Measurements from ENCODE around the gene RRBP1. TPM values are rescaled to one million over a fixed set of nuclear protein-coding genes. Genes with fewer than 3 reads are reported as not detected.
A peak's percentile ranks its signal among the peaks of the same experiment; 100 is the strongest.

Gene RRBP1
- total RNA-seq, 1 donor from 2014 or later: 222 TPM

- Mint-ChIP-seq H3K27ac (no peak overlapping the region), H3K36me3 (ENCODE audit: insufficient read depth) (peaks cover 12% of the 10 kb centered on the region), H3K4me3 (ENCODE audit: low read depth) (no peak overlapping the region), H3K27me3 (no peaks in the 10 kb centered on the region), H3K9me3 (ENCODE audit: low read depth) (no peaks in the 10 kb centered on the region), H3K4me1 (ENCODE audit: low read depth) (no peaks in the 10 kb centered on the region)
- DNase-seq (ENCODE audit: low spot score, unreplicated experiment): no peak
- TF ChIP-seq CTCF (IDR thresholded peaks at IDR 0.05; ENCODE audit: unreplicated experiment): no peak
These were observed 44.6 kb downstream of the RRBP1 start for GRCh38 chr20:17637413-17637780.

GRCh38 chr20:17636523-17637412 is 45.3 kb downstream of the RRBP1 start:
- Mint-ChIP-seq H3K4me1 (ENCODE audit: low read depth) (no peaks in the 10 kb centered on the region), H3K36me3 (ENCODE audit: insufficient read depth) (peaks cover 14% of the 10 kb centered on the region), H3K9me3 (ENCODE audit: low read depth) (no peaks in the 10 kb centered on the region), H3K4me3 (ENCODE audit: low read depth) (no peak overlapping the region), H3K27me3 (no peaks in the 10 kb centered on the region), H3K27ac (no peak overlapping the region)
- no peak for TF ChIP-seq CTCF (IDR thresholded peaks at IDR 0.05; ENCODE audit: unreplicated experiment)
- DNase-seq (ENCODE audit: low spot score, unreplicated experiment): no peak

- Mint-ChIP-seq H3K4me1 (ENCODE audit: low read depth) (no peaks in the 10 kb centered on the region), H3K36me3 (ENCODE audit: insufficient read depth) (peaks cover 16% of the 10 kb centered on the region), H3K27me3 (no peaks in the 10 kb centered on the region), H3K9me3 (ENCODE audit: low read depth) (no peaks in the 10 kb centered on the region), H3K4me3 (ENCODE audit: low read depth) (no peak overlapping the region), H3K27ac (peak overlapping the region; percentile 64)
- no peak for DNase-seq (ENCODE audit: low spot score, unreplicated experiment)
- TF ChIP-seq CTCF (IDR thresholded peaks at IDR 0.05; ENCODE audit: unreplicated experiment): no peak
These were observed 46.5 kb downstream of the RRBP1 start for GRCh38 chr20:17635332-17636244.

GRCh38 chr20:17634661-17635331 is 47.2 kb downstream of the RRBP1 start:
- Mint-ChIP-seq H3K4me1 (ENCODE audit: low read depth) (no peaks in the 10 kb centered on the region), H3K36me3 (ENCODE audit: insufficient read depth) (peaks cover 13% of the 10 kb centered on the region), H3K4me3 (ENCODE audit: low read depth) (no peak overlapping the region), H3K27me3 (no peaks in the 10 kb centered on the region), H3K27ac (no peak overlapping the region), H3K9me3 (ENCODE audit: low read depth) (no peaks in the 10 kb centered on the region)
- no peak for DNase-seq (ENCODE audit: low spot score, unreplicated experiment)
- no peak for TF ChIP-seq CTCF (IDR thresholded peaks at IDR 0.05; ENCODE audit: unreplicated experiment)
